GM12878 (cell line): ENCODE measurements around the gene NRP2. TPM values are rescaled to one million over a fixed set of nuclear protein-coding genes. Genes with fewer than 3 reads are reported as not detected.

Source experiments
- ATAC-seq: fragments of 200-7000 bp; cut with Tn5 transposase; 3 replicates; pipeline ENCODE4 v1.9.1; 2020; ENCODE audit warnings: mild to moderate bottlenecking, moderate library complexity
- BruUV-seq: library from RNA; stranded (reverse); fragments of 400-500 nt; replicated peaks from 2 replicates; lab custom pipeline; 2021; lab: Mats Ljungman, UMichigan
- CTCF ChIA-PET: fragments of 300-600 bp; sonication (Branson Sonifier 250); formaldehyde crosslinking; extraction: SDS; loops from one replicate; lab custom pipeline; 2021; ENCODE audit warnings: inconsistent platforms; lab: Yijun Ruan, JAX
- POLR2A ChIA-PET: fragments of 350-600 bp; formaldehyde crosslinking; extraction: SDS; loops from one replicate; lab custom pipeline; 2021; ENCODE audit warnings: inconsistent platforms; lab: Charles Lee
- RAD21 ChIA-PET: fragments of 300-600 bp; sonication (Branson Sonifier 250); formaldehyde crosslinking; loops from one replicate; lab custom pipeline; 2023; ENCODE audit warnings: antibody characterized with exemption; ENCODE audit not compliant: unreplicated experiment; lab: Charles Lee
- SMC1A ChIA-PET: fragments of 300-600 bp; sonication (Branson Sonifier 250); formaldehyde crosslinking; loops from one replicate; lab custom pipeline; 2023; ENCODE audit not compliant: unreplicated experiment, uncharacterized antibody; lab: Charles Lee
- DNase-seq: peaks from one replicate; pipeline ENCODE4 v3.0.0-alpha.2; 2011; ENCODE audit warnings: low read depth, low spot score
- FAIRE-seq: peaks from 3 replicates; lab custom pipeline; 2011; peaks lifted over from hg19 to GRCh38; lab: Jason Lieb, UNC
- H2AFZ ChIP-seq: 2 replicates; pipeline ENCODE4 v1.6.0; 2011; ENCODE audit warnings: low read depth, low read length, control low read depth; ENCODE audit not compliant: control insufficient read depth
- H3K27ac ChIP-seq: 2 replicates; pipeline ENCODE4 v1.5.1; 2011; ENCODE audit warnings: control low read depth; ENCODE audit not compliant: control insufficient read depth, insufficient read depth
- H3K27me3 ChIP-seq, 2 experiments: replicated peaks in 1 of 2; 2 replicates each; pipeline versions ENCODE4 v1.6.0 to v1.6.1; 2011; ENCODE audit warnings: low read length in 1 of 2; ENCODE audit not compliant: control insufficient read depth in 2 of 2, insufficient read depth in 2 of 2
- H3K36me3 ChIP-seq, 2 experiments: 2 replicates each; pipeline ENCODE4 v1.5.1; 2011; ENCODE audit warnings: low read length in 1 of 2; ENCODE audit not compliant: control insufficient read depth in 2 of 2, insufficient read depth in 2 of 2
- H3K4me1 ChIP-seq: 2 replicates; pipeline ENCODE4 v1.6.1; 2011; ENCODE audit warnings: mild to moderate bottlenecking, low read length, moderate library complexity, mixed read lengths; ENCODE audit not compliant: control insufficient read depth, insufficient read depth
- H3K4me2 ChIP-seq: 2 replicates; pipeline ENCODE4 v1.6.0; 2011; ENCODE audit warnings: control low read depth; ENCODE audit not compliant: control insufficient read depth, insufficient read depth
- H3K4me3 ChIP-seq: fragments of 200-600 bp; sonication (generic); 2 replicates; pipeline ENCODE4 v1.5.1; 2016
- H3K79me2 ChIP-seq: 2 replicates; pipeline ENCODE4 v1.6.0; 2011; ENCODE audit warnings: low read length; ENCODE audit not compliant: control insufficient read depth, insufficient read depth
- H3K9ac ChIP-seq: 2 replicates; pipeline ENCODE4 v1.8.0; 2011; ENCODE audit warnings: low read length, control low read depth, mixed read lengths; ENCODE audit not compliant: control insufficient read depth, insufficient read depth
- H3K9me3 ChIP-seq: replicated peaks from 3 replicates; pipeline ENCODE4 v1.5.1; 2011; ENCODE audit warnings: mild to moderate bottlenecking, low read length; ENCODE audit not compliant: control insufficient read depth, insufficient read depth
- H4K20me1 ChIP-seq: 2 replicates; pipeline ENCODE4 v1.6.0; 2011; ENCODE audit not compliant: control insufficient read depth, insufficient read depth
- ASH2L ChIP-seq: fragments of 300-600, 200-600 bp; sonication (generic); IDR thresholded peaks from 2 replicates; pipeline ENCODE4 v1.6.1; 2017; ENCODE audit warnings: low read depth, mild to moderate bottlenecking, borderline replicate concordance
- CBX5 ChIP-seq: sonication (generic); IDR thresholded peaks from 2 replicates; pipeline ENCODE4 v1.6.1; 2016; ENCODE audit warnings: low read depth, moderate library complexity, mild to moderate bottlenecking, inconsistent platforms
- CEBPZ ChIP-seq: fragments of 150-350 bp; IDR thresholded peaks from 2 replicates; pipeline ENCODE4 v1.6.1; 2016; ENCODE audit warnings: low read depth, low read length
- HCFC1 ChIP-seq: fragments of 150-350 bp; IDR thresholded peaks from 2 replicates; pipeline ENCODE4 v1.6.1; 2014; ENCODE audit warnings: low read length
- HDAC6 ChIP-seq: fragments of 200-600 bp; sonication (generic); IDR thresholded peaks from one replicate; pipeline ENCODE4 v1.8.0; 2017; ENCODE audit warnings: antibody characterized with exemption; ENCODE audit not compliant: unreplicated experiment
- MXI1 ChIP-seq: fragments of 150-350 bp; IDR thresholded peaks from 2 replicates; pipeline ENCODE4 v1.6.1; 2011; ENCODE audit warnings: low read depth, mild to moderate bottlenecking, inconsistent platforms, low read length, improper control_type of control experiment
- RB1 ChIP-seq: fragments of 450-650 bp; formaldehyde crosslinking; IDR thresholded peaks from 2 replicates; pipeline ENCODE4 v1.6.1; 2017; ENCODE audit warnings: mild to moderate bottlenecking, borderline replicate concordance
- YY1 ChIP-seq: IDR thresholded peaks from 2 replicates; pipeline ENCODE4 v1.6.1; 2011; ENCODE audit warnings: low read depth, mild to moderate bottlenecking, low read length
- ZNF24 ChIP-seq: fragments of 450-650 bp; IDR thresholded peaks from 2 replicates; pipeline ENCODE4 v1.6.1; 2017; ENCODE audit warnings: antibody characterized with exemption, mild to moderate bottlenecking
- WGBS: methylation state at CpG from one replicate; pipeline ENCODE4 v1.1.6; 2016; ENCODE audit warnings: low lambda C conversion rate; ENCODE audit not compliant: insufficient replicate concordance, insufficient coverage; ENCODE audit errors: missing lambda C conversion rate; 5-methylcytosine and 5-hydroxymethylcytosine counted together
- in situ Hi-C: fragments of 300-500 bp; cut with MboI; formaldehyde crosslinking; loops from 9 replicates; pipeline ENCODE4 v1.14.3; 2018; ENCODE audit warnings: mixed read lengths
- intact Hi-C: fragments of 100-400 bp; cut with micrococcal nuclease; formaldehyde crosslinking; loops from one replicate; pipeline ENCODE4 v1.14.2; 2022; ENCODE audit not compliant: unreplicated experiment
- polyA plus RNA-seq, 11 experiments: library from polyadenylated mRNA; depleted of rRNA in 4 of 11; unstranded in 6 of 11; stranded (reverse) in 5 of 11; fragments of >200 nt; fragmentation: Nextera tagmentation in 4 of 11; fragmentation: Illumina TruSeq in 1 of 11; extraction: Ambion mirVana in 4 of 11; extraction: Trizol in 1 of 11; gene quantifications; 1 replicate in 1 of 11; 2 replicates in 10 of 11; pipeline versions ENCODE4 v1.2.1 to v1.2.3, GENCODE V29; 2011 to 2016; ENCODE audit warnings: inconsistent platforms in 2 of 11, missing spikeins in 2 of 11, low read depth in 1 of 11
- total RNA-seq, 4 experiments: library from RNA; depleted of rRNA in 3 of 4; stranded (reverse); fragments of >200 nt in 3 of 4; fragmentation: Illumina TruSeq in 1 of 4; extraction: Trizol in 1 of 4; gene quantifications; 2 replicates each; pipeline versions ENCODE4 v1.2.1 to v1.2.3, GENCODE V29; 2013 to 2021

NRP2 gene
- total and polyA plus RNA-seq, 10 of the 15 experiments (the other 5 are each of a cell fraction or from before 2014, with no cell fraction given), result 0.06 to 1.2 (median 0.46) TPM

DNA sequence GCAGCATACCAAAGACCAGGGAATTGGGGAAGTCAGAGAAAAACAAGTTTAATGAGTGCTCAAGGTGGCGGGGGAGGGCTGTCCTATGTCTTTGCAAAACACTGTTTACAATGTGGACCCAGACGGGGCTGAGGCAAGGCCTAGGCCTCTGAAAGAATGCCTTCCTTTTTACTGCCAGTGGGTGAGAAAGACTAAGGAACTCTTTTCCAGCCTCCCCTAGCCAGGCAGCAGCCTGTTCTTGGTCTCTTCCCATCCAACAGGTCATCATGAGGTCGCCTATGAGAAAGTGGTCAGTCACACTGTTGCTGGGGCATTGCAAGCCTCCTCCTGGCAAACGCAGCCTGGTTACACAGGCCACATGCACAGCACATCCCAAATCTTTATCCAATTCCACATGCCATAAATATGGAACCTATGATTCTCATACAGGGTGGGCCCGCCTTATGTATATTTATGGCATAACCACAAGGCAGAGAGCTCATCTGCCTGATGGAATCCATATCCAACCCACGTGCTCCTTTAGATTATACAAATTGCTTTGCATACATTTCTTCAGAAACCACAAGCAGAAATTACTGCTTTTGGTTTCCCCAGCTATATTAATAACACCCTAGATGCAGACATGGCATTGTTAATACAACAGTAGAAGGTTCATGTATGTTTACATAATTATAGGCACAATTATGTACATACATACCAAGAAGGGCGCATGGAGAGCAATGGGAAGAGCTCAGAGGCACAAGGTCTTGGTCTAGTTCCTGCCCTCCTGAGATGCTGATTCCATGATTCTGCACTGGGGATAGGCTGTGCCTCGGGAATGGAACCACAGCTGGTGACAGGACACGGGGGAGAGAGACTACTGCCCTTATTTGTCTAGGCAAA, 48.6 kb downstream of the NRP2 start (continued):
- no peak for TF ChIP-seq MXI1
- TF ChIP-seq HCFC1, result no peak

DNA sequence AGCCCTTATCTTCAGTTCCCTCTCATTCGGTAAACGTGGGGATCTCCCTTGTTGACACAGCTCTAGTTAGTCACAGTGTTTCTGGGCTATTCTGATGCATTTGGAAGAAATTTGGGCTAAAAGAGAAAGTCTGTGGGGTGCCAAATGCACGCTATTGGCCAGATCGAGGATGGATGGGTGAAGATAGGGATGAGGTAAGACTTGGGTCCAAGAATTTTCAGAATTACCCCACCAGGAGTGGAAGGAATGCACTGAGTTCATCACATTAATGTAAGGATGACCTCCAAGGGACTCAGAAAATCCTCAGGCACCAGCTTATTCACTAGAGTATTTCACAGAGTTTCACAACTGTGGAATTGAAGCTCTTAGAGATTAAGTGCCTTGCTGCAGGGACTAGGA, 49.3 kb downstream of the NRP2 start:
- in situ Hi-C loops, result no loop called here

More for the DNA sequence above, 49.3 kb downstream of the NRP2 start:
- intact Hi-C loops, result no loop called here
- Histone ChIP-seq H2AFZ (no peak overlapping the region), H3K27me3 (no peaks in the 10 kb centered on the region), H3K4me1 (peaks cover 5% of the 10 kb centered on the region; the same call in 1 of the 2 replicates), H3K9ac (no peak overlapping the region), H4K20me1 (no peaks in the 10 kb centered on the region), H3K27ac (no peak overlapping the region), H3K4me2 (no peak overlapping the region), H3K4me3 (no peak overlapping the region), H3K79me2 (no peaks in the 10 kb centered on the region), H3K36me3 (no peaks in the 10 kb centered on the region), H3K9me3 (no peaks in the 10 kb centered on the region)
- ATAC-seq (peak; percentile 58), DNase-seq (no peak), FAIRE-seq (no peak)
- no TSS peak for BruUV-seq
- ChIA-PET POLR2A (no interaction called here), CTCF (interaction anchor here (0.5 kb wide), 1 partner anchor 158 kb away, joined by 4 read pairs; no protein-coding TSS in a partner anchor), SMC1A (interaction anchor here (1.1 to 1.3 kb wide), 2 partner anchors 9 to 15 kb away, joined by 3 to 5 read pairs; no protein-coding TSS in a partner anchor), RAD21 (interaction anchor here (1.0 kb wide), 1 partner anchor 9 kb away, joined by 4 read pairs; no protein-coding TSS in a partner anchor)
- no peak for TF ChIP-seq HDAC6
- TF ChIP-seq ZNF24, result no peak
- no peak for TF ChIP-seq CBX5
- TF ChIP-seq CEBPZ, result no peak
- TF ChIP-seq RB1, result no peak
- TF ChIP-seq ASH2L, result no peak
- TF ChIP-seq YY1, result no peak
- 24% methylated on average over 4 of the region's 4 CpGs for WGBS
